K562 (cell line): Measurements from ENCODE around the gene LRRC41. TPM values are rescaled to one million over a fixed set of nuclear protein-coding genes. Genes with fewer than 3 reads are reported as not detected.

Source experiments
- ATAC-seq: fragments of 200-7000 bp; cut with Tn5 transposase; 3 replicates; pipeline ENCODE4 v1.9.1; 2020; ENCODE audit warnings: moderate library complexity
- BruUV-seq: library from RNA; stranded (reverse); fragments of 400-500 nt; replicated peaks from 2 replicates; lab custom pipeline; 2021; lab: Mats Ljungman, UMichigan
- CTCF ChIA-PET: fragments of 300-600 bp; formaldehyde crosslinking; extraction: SDS; loops from one replicate; lab custom pipeline; 2021; ENCODE audit warnings: low intra/inter-chr PET ratio; lab: Yijun Ruan, JAX
- POLR2A ChIA-PET: fragments of 300-600, 350-650 bp; sonication (Branson Sonifier 250); formaldehyde crosslinking; extraction: SDS; loops from one replicate; lab custom pipeline; 2021; ENCODE audit warnings: antibody characterized with exemption, inconsistent platforms; lab: Yijun Ruan, JAX
- DNase-seq, 4 experiments: peaks; one replicate each; pipeline versions ENCODE4 v3.0.0 to v3.0.0-alpha.2; 2011 to 2018; ENCODE audit warnings: low spot score in 3 of 4, mixed read lengths in 3 of 4; ENCODE audit errors: extremely low read depth in 1 of 4
- FAIRE-seq: peaks from 2 replicates; lab custom pipeline; 2011; peaks lifted over from hg19 to GRCh38; lab: Jason Lieb, UNC
- H2AFZ ChIP-seq: 2 replicates; pipeline ENCODE4 v1.6.0; 2011; ENCODE audit warnings: low read depth, low read length, control low read depth, inconsistent platforms
- H3K27ac ChIP-seq: fragments of 200-600 bp; 3 replicates; pipeline ENCODE4 v1.8.0; 2011; ENCODE audit warnings: low read depth, mild to moderate bottlenecking, control low read depth, inconsistent platforms, low read length, moderate library complexity, mixed read lengths; ENCODE audit errors: extremely low read depth
- H3K27me3 ChIP-seq, 2 experiments: fragments of 300-600 bp in 1 of 2; 2 replicates in 1 of 2; 3 replicates in 1 of 2; pipeline versions ENCODE4 v1.6.0 to v1.8.0; 2011; ENCODE audit warnings: inconsistent platforms in 2 of 2, low read length in 2 of 2, mild to moderate bottlenecking in 1 of 2, mixed read lengths in 1 of 2, moderate library complexity in 1 of 2; ENCODE audit not compliant: control insufficient read depth in 2 of 2, insufficient read depth in 2 of 2
- H3K36me3 ChIP-seq: fragments of 300-600 bp; 3 replicates; pipeline ENCODE4 v1.8.0; 2011; ENCODE audit warnings: mild to moderate bottlenecking, low read length, inconsistent platforms; ENCODE audit not compliant: control insufficient read depth, insufficient read depth
- H3K4me1 ChIP-seq, 2 experiments: fragments of 200-600 bp in 1 of 2; replicated peaks in 1 of 2; 2 replicates in 1 of 2; 3 replicates in 1 of 2; pipeline versions ENCODE4 v1.5.1 to v1.8.0; 2011; ENCODE audit warnings: inconsistent platforms in 2 of 2, low read length in 2 of 2, mild to moderate bottlenecking in 1 of 2, mixed read lengths in 1 of 2, moderate library complexity in 1 of 2; ENCODE audit not compliant: control insufficient read depth in 2 of 2, insufficient read depth in 2 of 2
- H3K4me2 ChIP-seq: 2 replicates; pipeline ENCODE4 v1.6.1; 2011; ENCODE audit warnings: low read length, control low read depth, inconsistent platforms, mixed read lengths; ENCODE audit not compliant: insufficient read depth
- H3K4me3 ChIP-seq: fragments of 200-600 bp; sonication (generic), shearing (Covaris generic); 2 replicates; pipeline ENCODE4 v1.5.1; 2016; ENCODE audit warnings: control low read depth, inconsistent platforms
- H3K79me2 ChIP-seq: fragments of 200-600 bp; 3 replicates; pipeline ENCODE4 v1.8.0; 2011; ENCODE audit warnings: low read length, inconsistent platforms; ENCODE audit not compliant: control insufficient read depth, insufficient read depth
- H3K9ac ChIP-seq, 2 experiments: 2 replicates each; pipeline versions ENCODE4 v1.6.0 to v1.6.1; 2011; ENCODE audit warnings: low read depth in 2 of 2, low read length in 2 of 2, control low read depth in 1 of 2, inconsistent platforms in 1 of 2, mild to moderate bottlenecking in 1 of 2, mixed read lengths in 1 of 2; ENCODE audit not compliant: insufficient read depth in 1 of 2
- H3K9me1 ChIP-seq: one replicate; pipeline ENCODE4 v1.6.0; 2011; ENCODE audit warnings: inconsistent platforms, mild to moderate bottlenecking, low read length, moderate library complexity; ENCODE audit not compliant: control insufficient read depth, insufficient read depth
- H3K9me3 ChIP-seq: replicated peaks from 2 replicates; pipeline ENCODE4 v1.5.1; 2011; ENCODE audit warnings: low read depth, low read length, inconsistent platforms; ENCODE audit not compliant: control insufficient read depth, insufficient read depth
- H4K20me1 ChIP-seq: replicated peaks from 2 replicates; pipeline ENCODE4 v1.6.1; 2011; ENCODE audit warnings: low read length, inconsistent platforms, mixed read lengths; ENCODE audit not compliant: control insufficient read depth, insufficient read depth
- C11orf30 ChIP-seq: fragments of 450-650 bp; IDR thresholded peaks from 2 replicates; pipeline ENCODE4 v1.6.1; 2016; ENCODE audit warnings: low read depth, mild to moderate bottlenecking
- CTBP1 ChIP-seq: fragments of 450-650 bp; IDR thresholded peaks from 2 replicates; pipeline ENCODE4 v1.6.1; 2016; ENCODE audit warnings: borderline replicate concordance
- MAFF ChIP-seq: IDR thresholded peaks from 2 replicates; pipeline ENCODE4 v1.6.1; 2012; ENCODE audit warnings: low read length, improper control_type of control experiment
- MAFK ChIP-seq: IDR thresholded peaks from 2 replicates; pipeline ENCODE4 v1.6.1; 2011; ENCODE audit warnings: low read length, improper control_type of control experiment
- RNF2 ChIP-seq: sonication (generic); IDR thresholded peaks from 2 replicates; pipeline ENCODE4 v1.6.1; 2016
- ZFP91 ChIP-seq: sonication (generic); formaldehyde crosslinking; IDR thresholded peaks from 2 replicates; pipeline ENCODE4 v1.8.0; 2022; ENCODE audit warnings: mild to moderate bottlenecking, missing genetic modification reagents
- ZNF316 ChIP-seq: fragments of 450-650 bp; IDR thresholded peaks from 2 replicates; pipeline ENCODE4 v1.6.1; 2016
- WGBS: fragments of 100-300 bp; shearing (Covaris generic); methylation state at CpG from one replicate; pipeline ENCODE4 v1.1.6; 2016; ENCODE audit warnings: low coverage, mixed read lengths; ENCODE audit not compliant: insufficient coverage; ENCODE audit errors: missing lambda C conversion rate; 5-methylcytosine and 5-hydroxymethylcytosine counted together
- in situ Hi-C: fragments of 300-500 bp; cut with MboI; formaldehyde crosslinking; loops from 4 replicates; pipeline ENCODE4 v1.15.0; 2018; ENCODE audit warnings: inconsistent platforms, mixed read lengths
- intact Hi-C: fragments of 100-400 bp; cut with micrococcal nuclease; formaldehyde crosslinking; loops from 2 replicates; pipeline ENCODE4 v1.14.2; 2022
- polyA plus RNA-seq, 8 experiments: library from polyadenylated mRNA; depleted of rRNA in 4 of 8; stranded (reverse) in 5 of 8; unstranded in 3 of 8; fragments of >200 nt; fragmentation: Nextera tagmentation in 2 of 8; fragmentation: Illumina TruSeq in 1 of 8; extraction: Ambion mirVana in 2 of 8; extraction: Trizol in 1 of 8; gene quantifications; 2 replicates each; pipeline versions ENCODE4 v1.2.1 to v1.2.3, GENCODE V29; 2011 to 2014; ENCODE audit warnings: inconsistent platforms in 1 of 8, missing spikeins in 1 of 8
- total RNA-seq, 7 experiments: library from RNA; depleted of rRNA in 6 of 7; stranded (reverse); fragments of >200 nt in 6 of 7; fragmentation: Illumina TruSeq in 2 of 7; extraction: Trizol in 2 of 7; gene quantifications; 2 replicates each; pipeline versions ENCODE4 v1.2.1 to v1.2.3, GENCODE V29; 2011 to 2021; ENCODE audit warnings: low replicate concordance in 1 of 7

LRRC41 gene
- total and polyA plus RNA-seq, 9 of the 15 experiments (the other 6 are each of a cell fraction or from before 2014, with no cell fraction given): 10.5 to 64.7 (median 44.2) TPM

GRCh38 chr1:46256523-46256922, 46.9 kb downstream of the LRRC41 start:
- ATAC-seq: no peak
- Histone ChIP-seq H3K36me3 (peaks cover 97% of the 10 kb centered on the region), H3K9me1 (no peaks in the 10 kb centered on the region), H3K79me2 (peaks cover 13% of the 10 kb centered on the region; the same call in 1 of the 3 replicates), H3K4me3 (no peak overlapping the region), H3K9ac (no peak overlapping the region), H3K27me3 (no peaks in the 10 kb centered on the region), H2AFZ (no peak overlapping the region), H3K9me3 (no peaks in the 10 kb centered on the region; the same call in 1 of the 2 replicates), H3K4me1 (no peaks in the 10 kb centered on the region; a peak in 3 of 5 replicates), H4K20me1 (peaks cover 4% of the 10 kb centered on the region), H3K4me2 (no peak overlapping the region), H3K27ac (no peak overlapping the region)
- BruUV-seq: no TSS peak
- FAIRE-seq: no peak
- POLR2A ChIA-PET: interaction anchor here (1.5 to 3.3 kb wide), 2 partner anchors 10 to 21 kb away, joined by 5 to 23 read pairs; partner anchors contain the start of gene RAD54L
- TF ChIP-seq C11orf30 (peak; percentile 43; the same call in 1 of the 2 replicates), MAFK (peak; percentile 28; the same call in 1 of the 2 replicates), ZFP91 (CRISPR knock-in tag) (no peak), RNF2 (no peak), CTBP1 (no peak), ZNF316 (peak; percentile 68), MAFF (peak; percentile 17; the same call in 1 of the 2 replicates)
- no peak for DNase-seq
- intact Hi-C loops (no loop called here), in situ Hi-C loops (no loop called here)
- CTCF ChIA-PET: no interaction called here
- 93% methylated on average over 2 of the region's 2 CpGs for WGBS
